ENCODE results near the gene TTLL13. TPM values are rescaled to one million over a fixed set of nuclear protein-coding genes. Genes with fewer than 3 reads are reported as not detected.
A peak's percentile ranks its signal among the peaks of the same experiment; 100 is the strongest.

Gene TTLL13
- total and polyA plus RNA-seq, 12 donors = 0.11 to 1.9 (median 0.28) TPM; not detected in 5

- TF ChIP-seq POLR2A (IDR thresholded peaks at IDR 0.05) (peak in 1 of 2 donors; percentile 19), CTCF (IDR thresholded peaks at IDR 0.05) (no peak)
- Histone ChIP-seq H3K9me3 (replicated peaks in 1 of 3) (no peaks in the 10 kb centered on the region), H3K27ac (peak overlapping the region in 2 of 5 donors; percentile 59 to 68), H3K27me3 (no peaks in the 10 kb centered on the region), H3K36me3 (replicated peaks in 1 of 2) (peaks cover 0 to 9% of the 10 kb centered on the region in 2 donors), H3K4me3 (no peak overlapping the region), H3K4me1 (replicated peaks in 1 of 2) (peaks cover 3 to 6% of the 10 kb centered on the region in 2 donors)
- intact Hi-C loops (cut with DNase I) = no loop called here
- 56 to 70% (median 62%) methylated on average over 6 to 22 of the region's 22 CpGs for WGBS, 4 donors
- peak in 4 of 7 donors; percentile 60 to 66 (median 63) for DNase-seq
Observed at GRCh38 chr15:90241343-90242192, 7.8 kb upstream of the TTLL13 start.

DNA sequence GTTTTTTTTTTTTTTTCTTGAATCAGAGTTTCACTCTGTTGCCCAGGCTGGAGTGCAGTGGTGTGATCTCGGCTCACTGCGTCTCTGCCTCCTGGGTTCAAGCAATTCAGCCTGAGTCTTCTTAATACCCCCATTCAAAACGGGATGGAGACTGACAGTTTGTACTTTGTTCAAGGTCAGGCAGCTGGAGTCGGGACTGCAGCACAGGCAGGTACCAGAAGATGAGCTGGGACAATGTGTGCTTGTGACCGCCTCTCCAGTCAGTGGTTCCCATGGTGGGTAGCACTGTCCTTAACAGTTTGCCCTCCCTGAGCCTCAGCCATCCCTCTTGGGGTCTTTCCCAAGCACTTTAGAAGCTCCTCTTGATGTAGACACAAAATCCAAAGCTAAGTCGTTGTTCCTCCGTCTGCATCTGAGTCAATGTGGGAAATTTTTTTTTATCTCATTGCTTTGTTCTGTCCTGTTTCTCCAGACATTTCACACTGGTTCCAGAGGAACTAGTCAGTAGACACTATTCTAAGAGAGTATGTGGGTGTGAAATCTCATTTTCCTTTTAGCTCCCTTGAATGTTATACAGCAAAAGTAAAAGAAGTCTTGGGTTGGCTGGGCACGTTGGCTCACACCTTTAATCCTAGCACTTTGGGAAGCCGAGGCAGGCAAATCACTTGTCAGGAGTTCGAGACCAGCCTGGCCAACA lies 5.3 kb upstream of the TTLL13 start:
- H3K27ac ChIP-seq = no peak overlapping the region
- no peaks in the 10 kb centered on the region for H3K36me3 ChIP-seq (replicated peaks in 1 of 2)
- WGBS, 4 donors = 77 to 82% (median 80%) methylated on average over 10 of the region's 10 CpGs
- H3K4me3 ChIP-seq = no peak overlapping the region
- intact Hi-C loops (cut with DNase I) = no loop called here
- no peaks in the 10 kb centered on the region for H3K27me3 ChIP-seq
- no peaks in the 10 kb centered on the region for H3K9me3 ChIP-seq (replicated peaks in 1 of 3)
- peaks cover 6 to 7% of the 10 kb centered on the region in 2 donors for H3K4me1 ChIP-seq (replicated peaks in 1 of 2)
- TF ChIP-seq POLR2A (IDR thresholded peaks at IDR 0.05) (no peak), CTCF (IDR thresholded peaks at IDR 0.05) (no peak)
- no peak for DNase-seq

DNA sequence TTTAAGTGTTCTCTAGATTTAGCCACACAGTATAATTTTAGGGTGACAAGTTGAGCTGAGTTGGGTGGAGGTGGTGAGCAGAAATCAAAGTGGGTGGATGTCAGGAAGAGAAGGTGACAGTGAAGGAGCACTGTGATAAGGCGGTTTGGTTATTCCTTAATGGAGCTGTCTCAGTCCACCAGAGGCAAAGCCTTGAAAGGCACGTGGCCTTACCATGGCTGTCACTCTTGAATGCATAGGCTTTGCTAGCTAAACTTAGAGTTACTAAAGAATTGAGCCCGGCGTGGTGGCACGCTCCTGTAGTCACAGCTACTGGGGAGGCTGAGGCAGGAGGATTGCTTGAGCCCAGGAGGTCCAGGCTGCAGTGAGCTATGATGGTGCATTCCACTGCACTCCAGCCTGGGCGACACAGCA lies 560 bp upstream of the TTLL13 start:
- H3K4me1 ChIP-seq (replicated peaks in 1 of 2) = peaks cover 4 to 5% of the 10 kb centered on the region in 2 donors
- H3K9me3 ChIP-seq (replicated peaks in 1 of 3) = no peaks in the 10 kb centered on the region
- no peak for TF ChIP-seq CTCF (IDR thresholded peaks at IDR 0.05)
- TF ChIP-seq POLR2A (IDR thresholded peaks at IDR 0.05) = no peak
- H3K36me3 ChIP-seq (replicated peaks in 1 of 2) = no peaks in the 10 kb centered on the region
- WGBS, 4 donors = 62 to 71% (median 68%) methylated on average over 6 of the region's 6 CpGs
- no peaks in the 10 kb centered on the region for H3K27me3 ChIP-seq
- intact Hi-C loops (cut with DNase I) = loop anchor here in 1 of 2 donors (2.0 kb wide), 1 partner anchor 14 kb away; the partner anchor contains the start of gene GDPGP1
- H3K4me3 ChIP-seq = peak overlapping the region in 2 of 4 donors; percentile 56 to 91
- no peak for DNase-seq
- H3K27ac ChIP-seq = no peak overlapping the region

- Histone ChIP-seq H3K4me3 (no peak overlapping the region), H3K36me3 (replicated peaks in 1 of 2) (no peaks in the 10 kb centered on the region), H3K27ac (no peak overlapping the region), H3K27me3 (no peaks in the 10 kb centered on the region), H3K4me1 (replicated peaks in 1 of 2) (no peaks in the 10 kb centered on the region), H3K9me3 (replicated peaks in 1 of 3) (no peaks in the 10 kb centered on the region)
- TF ChIP-seq CTCF (IDR thresholded peaks at IDR 0.05) = no peak
- DNase-seq = no peak
- intact Hi-C loops (cut with DNase I) = no loop called here
- WGBS, 4 donors = 74 to 87% (median 80%) methylated on average over 5 to 7 of the region's 7 CpGs
Observed at GRCh38 chr15:90257776-90258175, 8.4 kb downstream of the TTLL13 start.

Data from adrenal gland (tissue), 12 donors.